OCI-LY7 (cell line): Measurements from ENCODE around the gene COL20A1. TPM values are rescaled to one million over a fixed set of nuclear protein-coding genes. Genes with fewer than 3 reads are reported as not detected.

Experiments
- BruUV-seq: library from RNA; stranded (reverse); fragments of 400-500 nt; replicated peaks from 2 replicates; lab custom pipeline; 2021; lab: Mats Ljungman, UMichigan
- CTCF ChIA-PET: fragments of 300-600 bp; sonication (Branson Sonifier 250); formaldehyde crosslinking; loops from one replicate; lab custom pipeline; 2022; ENCODE audit warnings: antibody characterized with exemption; ENCODE audit not compliant: unreplicated experiment; lab: Charles Lee
- POLR2A ChIA-PET: fragments of 300-600 bp; sonication (Branson Sonifier 250); formaldehyde crosslinking; loops from one replicate; lab custom pipeline; 2022; ENCODE audit warnings: antibody characterized with exemption; lab: Charles Lee
- DNase-seq: peaks from one replicate; pipeline ENCODE4 v3.0.0-alpha.2; 2015; ENCODE audit warnings: low spot score
- H2AFZ ChIP-seq: fragments of 200-600 bp; sonication (generic), shearing (Covaris generic); 2 replicates; pipeline ENCODE4 v1.6.1; 2014; ENCODE audit warnings: mild to moderate bottlenecking, antibody characterized with exemption, low read length, moderate library complexity
- H3K27ac ChIP-seq: fragments of 200-600 bp; sonication (generic); 2 replicates; pipeline ENCODE4 v1.5.1; 2014; ENCODE audit warnings: mixed run types, low read depth, mild to moderate bottlenecking, moderate library complexity, low read length, inconsistent platforms; ENCODE audit not compliant: poor library complexity, severe bottlenecking
- H3K36me3 ChIP-seq: fragments of 200-600 bp; sonication (generic); 2 replicates; pipeline ENCODE4 v1.6.1; 2014; ENCODE audit warnings: mild to moderate bottlenecking, antibody characterized with exemption, low read length, moderate library complexity, mixed read lengths; ENCODE audit not compliant: insufficient read depth
- H3K4me1 ChIP-seq: fragments of 200-600 bp; sonication (generic); 2 replicates; pipeline ENCODE4 v1.5.1; 2014; ENCODE audit warnings: mild to moderate bottlenecking, low read length; ENCODE audit not compliant: insufficient read depth, poor library complexity, severe bottlenecking
- H3K4me2 ChIP-seq: fragments of 200-600 bp; sonication (generic); 2 replicates; pipeline ENCODE4 v1.6.1; 2014; ENCODE audit warnings: mild to moderate bottlenecking, low read length
- H3K4me3 ChIP-seq: fragments of 200-600 bp; sonication (generic); 2 replicates; pipeline ENCODE4 v1.5.1; 2014; ENCODE audit warnings: mild to moderate bottlenecking, low read depth, low read length; ENCODE audit not compliant: poor library complexity, severe bottlenecking
- H3K79me2 ChIP-seq: fragments of 200-600 bp; sonication (generic); 2 replicates; pipeline ENCODE4 v1.6.1; 2016; ENCODE audit warnings: low read depth, mild to moderate bottlenecking, low read length, moderate library complexity, mixed read lengths; ENCODE audit not compliant: insufficient read depth
- H3K9me2 ChIP-seq: fragments of 200-600 bp; sonication (generic); 2 replicates; pipeline ENCODE4 v1.6.1; 2016; ENCODE audit warnings: mild to moderate bottlenecking, low read length, mixed read lengths; ENCODE audit not compliant: insufficient read depth
- H3K9me3 ChIP-seq: fragments of 200-600 bp; sonication (generic); 2 replicates; pipeline ENCODE4 v1.6.1; 2014; ENCODE audit warnings: mild to moderate bottlenecking, mixed run types, low read length, mixed read lengths
- H4K20me1 ChIP-seq: fragments of 200-600 bp; sonication (generic); 2 replicates; pipeline ENCODE4 v1.6.1; 2014; ENCODE audit warnings: mild to moderate bottlenecking, antibody characterized with exemption, low read length, moderate library complexity, mixed read lengths; ENCODE audit not compliant: insufficient read depth
- EZH2phosphoT487 ChIP-seq: fragments of 200-600 bp; sonication (generic); IDR thresholded peaks from 2 replicates; pipeline ENCODE4 v1.6.1; 2018; ENCODE audit warnings: low read depth, borderline replicate concordance, mild to moderate bottlenecking, mixed run types, antibody characterized with exemption, low read length, moderate library complexity, mixed read lengths
- intact Hi-C: fragments of 100-400 bp; cut with micrococcal nuclease; formaldehyde crosslinking; loops from one replicate; pipeline ENCODE4 v1.10.0; 2022; ENCODE audit not compliant: unreplicated experiment
- total RNA-seq, 2 experiments: library from RNA; depleted of rRNA in 1 of 2; stranded (reverse); fragments of >200 nt in 1 of 2; shearing (Covaris generic) in 1 of 2; gene quantifications; 2 replicates each; pipeline ENCODE4 v1.2.3, GENCODE V29; 2014 to 2022
- TF ChIP-seq, protein P1 (sequence below): fragments of 200-600 bp; sonication (generic); conservative IDR thresholded peaks from 2 replicates; pipeline ENCODE4 v1.5.1; 2014; ENCODE audit warnings: mild to moderate bottlenecking, antibody characterized with exemption, low read length, moderate library complexity, mixed read lengths

The COL20A1 gene
- total RNA-seq, 2 experiments from 2014 or later, result 0.15 TPM; not detected in 1

- H4K20me1 ChIP-seq, result no peaks in the 10 kb centered on the region
- H3K79me2 ChIP-seq, result no peaks in the 10 kb centered on the region
- TF ChIP-seq EZH2phosphoT487, result no peak
- TF ChIP-seq, protein P1, sequence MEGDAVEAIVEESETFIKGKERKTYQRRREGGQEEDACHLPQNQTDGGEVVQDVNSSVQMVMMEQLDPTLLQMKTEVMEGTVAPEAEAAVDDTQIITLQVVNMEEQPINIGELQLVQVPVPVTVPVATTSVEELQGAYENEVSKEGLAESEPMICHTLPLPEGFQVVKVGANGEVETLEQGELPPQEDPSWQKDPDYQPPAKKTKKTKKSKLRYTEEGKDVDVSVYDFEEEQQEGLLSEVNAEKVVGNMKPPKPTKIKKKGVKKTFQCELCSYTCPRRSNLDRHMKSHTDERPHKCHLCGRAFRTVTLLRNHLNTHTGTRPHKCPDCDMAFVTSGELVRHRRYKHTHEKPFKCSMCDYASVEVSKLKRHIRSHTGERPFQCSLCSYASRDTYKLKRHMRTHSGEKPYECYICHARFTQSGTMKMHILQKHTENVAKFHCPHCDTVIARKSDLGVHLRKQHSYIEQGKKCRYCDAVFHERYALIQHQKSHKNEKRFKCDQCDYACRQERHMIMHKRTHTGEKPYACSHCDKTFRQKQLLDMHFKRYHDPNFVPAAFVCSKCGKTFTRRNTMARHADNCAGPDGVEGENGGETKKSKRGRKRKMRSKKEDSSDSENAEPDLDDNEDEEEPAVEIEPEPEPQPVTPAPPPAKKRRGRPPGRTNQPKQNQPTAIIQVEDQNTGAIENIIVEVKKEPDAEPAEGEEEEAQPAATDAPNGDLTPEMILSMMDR, result no peak
- H3K4me3 ChIP-seq, result no peak overlapping the region
- no TSS peak for BruUV-seq
- H3K9me2 ChIP-seq, result no peaks in the 10 kb centered on the region
- ChIA-PET CTCF (no interaction called here), POLR2A (no interaction called here)
- no peak overlapping the region for H3K4me2 ChIP-seq
- no peak overlapping the region for H3K27ac ChIP-seq
- H2AFZ ChIP-seq, result no peak overlapping the region
- intact Hi-C loops, result no loop called here
- H3K36me3 ChIP-seq, result no peaks in the 10 kb centered on the region
- H3K9me3 ChIP-seq, result no peaks in the 10 kb centered on the region
- peaks cover 19% of the 10 kb centered on the region for H3K4me1 ChIP-seq
- no peak for DNase-seq
These were observed 30.5 kb downstream of the COL20A1 start for GRCh38 chr20:63323357-63323981.

- CTCF ChIA-PET, result no interaction called here
- TF ChIP-seq, protein P1, result no peak
- no peak for TF ChIP-seq EZH2phosphoT487
- H3K9me3 ChIP-seq, result no peaks in the 10 kb centered on the region
- H3K79me2 ChIP-seq, result no peaks in the 10 kb centered on the region
- H3K9me2 ChIP-seq, result no peaks in the 10 kb centered on the region
- POLR2A ChIA-PET, result interaction anchor here (0.6 kb wide), 1 partner anchor 606 kb away, joined by 3 read pairs; no protein-coding TSS in a partner anchor
- intact Hi-C loops, result no loop called here
- H3K36me3 ChIP-seq, result no peaks in the 10 kb centered on the region
- peaks cover 19% of the 10 kb centered on the region for H3K4me1 ChIP-seq
- no peak overlapping the region for H3K27ac ChIP-seq
- no peaks in the 10 kb centered on the region for H4K20me1 ChIP-seq
- H2AFZ ChIP-seq, result no peak overlapping the region
- no peak overlapping the region for H3K4me2 ChIP-seq
- no peak overlapping the region for H3K4me3 ChIP-seq
- no TSS peak for BruUV-seq
- no peak for DNase-seq
These were observed 32.1 kb downstream of the COL20A1 start for GRCh38 chr20:63325021-63325471.

DNA sequence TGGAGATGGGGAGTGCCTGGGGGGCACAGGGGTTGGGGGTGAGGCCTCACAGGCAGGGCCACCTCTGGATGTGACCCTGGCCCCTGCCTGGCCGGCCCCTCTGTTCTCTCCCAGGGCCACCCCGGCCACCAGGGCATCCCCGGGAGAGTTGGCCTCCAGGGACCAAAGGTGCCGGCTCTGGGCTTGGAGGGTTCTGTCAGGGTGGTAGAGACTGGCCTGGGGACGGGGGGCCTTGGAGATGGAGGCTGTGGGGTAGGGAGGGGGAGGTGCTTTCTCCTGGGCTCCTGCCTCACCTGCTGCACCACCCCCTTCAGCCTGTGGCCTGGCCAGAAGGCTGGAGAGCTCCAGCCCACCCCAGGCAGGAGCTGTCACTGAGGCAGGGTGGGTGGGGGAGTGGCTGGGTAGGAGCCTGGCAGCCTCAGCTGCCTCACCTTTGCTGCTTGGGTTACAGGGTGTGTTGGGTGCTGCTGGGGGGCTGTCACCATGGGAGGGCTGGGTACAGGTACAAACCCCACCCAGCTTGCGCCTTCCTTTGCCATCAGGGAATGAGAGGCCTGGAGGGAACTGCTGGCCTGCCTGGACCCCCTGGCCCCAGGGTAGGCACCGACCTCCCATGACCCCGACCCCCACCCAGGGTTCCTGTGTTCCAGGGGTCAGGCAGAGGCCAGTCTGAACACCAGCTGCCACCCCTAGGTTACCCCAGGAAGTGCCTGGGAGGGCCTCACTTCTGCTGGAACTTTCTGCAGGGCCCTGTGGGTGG, 32.7 kb downstream of the COL20A1 start:
- Histone ChIP-seq H3K27ac (peak overlapping the region; percentile 63), H4K20me1 (no peaks in the 10 kb centered on the region), H2AFZ (no peak overlapping the region; the same call in 1 of the 2 replicates), H3K4me2 (peak overlapping the region; percentile 29), H3K9me3 (no peaks in the 10 kb centered on the region), H3K79me2 (no peaks in the 10 kb centered on the region), H3K36me3 (no peaks in the 10 kb centered on the region), H3K4me3 (peak overlapping the region; percentile 20), H3K9me2 (no peaks in the 10 kb centered on the region), H3K4me1 (peaks cover 19% of the 10 kb centered on the region)
- BruUV-seq, result no TSS peak
- ChIA-PET CTCF (no interaction called here), POLR2A (no interaction called here)
- intact Hi-C loops, result no loop called here
- DNase-seq, result no peak
- TF ChIP-seq EZH2phosphoT487, result no peak
- TF ChIP-seq, protein P1, result no peak
